HG02571 (cell line): ENCODE data around the gene RAPGEF3.

ENCODE experiments used
- ATAC-seq: cut with Tn5 transposase; IDR thresholded peaks from one replicate; pipeline ENCODE4 v1.9.1; 2021; ENCODE audit warnings: mild to moderate bottlenecking, moderate library complexity; ENCODE audit not compliant: unreplicated experiment

RAPGEF3 gene

GRCh38 chr12:47777151-47777550, 18.5 kb upstream of the RAPGEF3 start:
- ATAC-seq = no peak

DNA sequence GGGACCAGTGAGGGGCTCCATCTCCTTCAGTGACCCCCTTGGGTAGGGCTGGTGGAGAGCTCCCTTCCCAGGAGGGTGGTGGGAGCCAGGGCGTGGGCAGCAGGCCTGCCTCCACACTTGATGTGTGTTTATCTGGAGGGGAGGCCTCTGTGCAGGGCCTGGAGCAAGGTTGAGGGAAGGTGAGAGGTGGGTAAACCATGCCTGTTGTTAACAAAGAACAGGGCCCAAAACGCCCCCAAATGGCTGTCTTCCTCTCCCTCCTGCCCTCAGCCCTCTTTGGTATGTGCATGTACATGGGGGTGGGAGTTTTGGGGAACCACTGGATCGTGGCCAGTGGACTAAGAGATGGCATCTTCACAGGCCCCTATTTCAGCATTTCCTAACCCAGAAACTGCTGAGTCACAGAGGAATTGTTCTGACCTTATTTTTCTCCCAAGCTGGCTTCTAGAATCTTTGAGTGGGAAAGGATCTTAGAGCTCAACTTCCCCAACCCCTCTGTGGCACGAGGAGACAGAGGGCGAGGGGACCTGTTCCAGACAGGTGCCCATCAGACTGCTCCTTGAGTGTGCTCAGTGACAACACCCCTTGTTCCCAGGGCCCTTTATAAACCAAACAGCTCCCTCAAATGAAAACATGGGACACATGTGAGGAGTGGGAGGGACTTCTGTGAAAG, 17.9 kb upstream of the RAPGEF3 start:
- no peak for ATAC-seq

GRCh38 chr12:47775100-47775911, 16.6 kb upstream of the RAPGEF3 start:
- no peak for ATAC-seq

DNA sequence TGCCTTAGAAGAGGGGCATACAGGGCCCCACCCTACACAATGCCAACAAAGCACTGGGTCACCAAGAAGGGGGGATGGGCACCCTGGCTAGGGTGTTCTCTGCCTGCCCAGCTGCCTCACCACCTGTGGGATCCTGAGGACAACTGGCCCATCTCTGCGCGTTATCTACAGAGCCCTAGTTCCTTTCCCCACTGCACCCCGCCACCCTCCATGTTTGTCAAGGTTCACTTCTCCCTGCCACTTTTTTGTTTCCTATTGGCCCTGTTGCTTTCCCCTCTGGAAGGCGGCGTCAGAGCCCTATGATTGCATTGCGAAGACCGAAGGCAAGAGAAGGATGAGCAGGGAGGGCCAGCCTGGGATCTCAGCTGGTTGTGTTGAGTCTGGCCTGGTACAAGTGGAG, 16.0 kb upstream of the RAPGEF3 start:
- ATAC-seq = no peak

- ATAC-seq = no peak
Observed at GRCh38 chr12:47773858-47774580, 15.3 kb upstream of the RAPGEF3 start.

DNA sequence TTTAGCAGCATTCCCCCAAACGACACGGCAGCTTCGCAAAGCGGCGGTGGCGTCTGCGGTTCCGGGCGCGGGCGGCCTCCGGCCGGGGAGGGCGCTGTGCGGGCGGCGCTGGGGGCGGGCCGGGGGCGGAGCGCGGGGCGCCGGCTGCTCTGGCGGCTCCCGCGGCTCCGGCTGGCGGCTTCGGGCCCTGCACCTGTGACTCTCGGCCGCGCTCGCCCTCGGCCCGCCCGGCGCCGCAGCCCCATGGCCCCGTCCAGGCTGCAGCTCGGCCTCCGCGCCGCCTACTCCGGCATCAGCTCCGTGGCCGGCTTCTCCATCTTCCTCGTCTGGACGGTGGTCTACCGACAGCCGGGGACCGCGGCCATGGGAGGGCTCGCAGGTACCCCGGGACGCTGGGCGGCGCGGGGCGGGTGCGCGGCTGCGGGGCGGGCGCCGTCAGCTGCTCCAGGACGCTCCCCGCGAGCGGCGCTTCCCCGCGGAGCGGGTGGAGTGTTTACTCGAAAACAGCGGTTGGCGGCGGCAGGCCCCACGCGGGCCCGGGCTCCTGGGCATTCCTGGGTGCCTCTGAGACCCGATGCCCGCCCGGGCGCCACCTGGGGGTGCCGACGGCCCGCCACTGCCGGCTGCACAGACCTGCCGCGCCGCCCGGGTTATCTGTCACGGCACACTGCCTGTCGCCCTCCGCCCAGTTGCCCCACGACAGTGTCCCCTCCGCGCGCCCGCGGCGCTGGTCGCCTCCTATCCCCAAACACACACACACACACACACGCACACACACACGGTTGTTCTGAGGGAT, 14.6 kb upstream of the RAPGEF3 start, which contains the start of gene SLC48A1:
Gene SLC48A1, plus strand, starts transcription at position 177 of the 796 bp plus-strand sequence. Its CDS starts 67 bp downstream, at position 244.
- ATAC-seq = peak; percentile 77

DNA sequence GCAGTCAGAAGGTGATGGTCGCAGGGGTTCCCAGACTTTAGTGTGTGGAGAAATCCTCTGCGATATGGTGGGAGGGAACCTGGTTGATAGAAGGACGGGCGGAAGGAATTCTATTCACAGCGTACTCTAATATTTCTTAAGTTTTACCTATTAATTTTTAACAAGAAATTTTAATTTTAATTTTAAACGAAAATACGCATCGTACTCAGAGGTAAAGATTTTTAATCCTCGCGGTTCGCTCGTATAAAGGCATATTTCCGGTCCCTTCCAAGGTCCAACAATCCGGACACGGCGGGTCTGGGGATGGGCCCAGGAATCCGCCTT, 14.0 kb upstream of the RAPGEF3 start:
- no peak for ATAC-seq

DNA sequence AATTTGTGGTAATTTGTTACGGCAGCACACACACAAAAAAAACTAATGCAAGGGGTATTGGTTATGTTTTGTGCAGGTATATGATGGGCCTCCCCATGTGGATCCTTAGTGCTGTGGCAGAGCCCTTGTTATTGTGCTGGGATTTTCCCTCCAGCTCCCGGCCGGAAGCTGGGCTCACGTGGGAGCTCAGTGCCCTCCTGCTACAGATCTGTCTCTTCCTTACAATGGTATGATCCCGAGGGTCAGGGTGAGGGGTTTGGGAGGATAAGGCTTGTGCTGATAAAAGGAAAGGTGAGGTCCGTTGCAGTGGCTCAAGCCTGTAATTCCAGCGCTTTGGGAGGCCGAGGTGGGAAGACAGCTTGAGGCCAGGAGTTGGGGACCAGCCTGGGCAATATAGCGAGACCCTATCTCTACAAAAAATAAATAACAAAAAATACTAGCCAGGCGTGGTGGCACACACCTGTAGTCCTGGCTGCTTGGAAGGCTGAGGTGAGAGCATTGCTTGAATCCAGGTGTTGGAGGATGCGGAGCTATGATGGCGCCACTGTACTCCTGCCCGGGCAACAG, 13.5 kb upstream of the RAPGEF3 start:
- ATAC-seq = no peak

DNA sequence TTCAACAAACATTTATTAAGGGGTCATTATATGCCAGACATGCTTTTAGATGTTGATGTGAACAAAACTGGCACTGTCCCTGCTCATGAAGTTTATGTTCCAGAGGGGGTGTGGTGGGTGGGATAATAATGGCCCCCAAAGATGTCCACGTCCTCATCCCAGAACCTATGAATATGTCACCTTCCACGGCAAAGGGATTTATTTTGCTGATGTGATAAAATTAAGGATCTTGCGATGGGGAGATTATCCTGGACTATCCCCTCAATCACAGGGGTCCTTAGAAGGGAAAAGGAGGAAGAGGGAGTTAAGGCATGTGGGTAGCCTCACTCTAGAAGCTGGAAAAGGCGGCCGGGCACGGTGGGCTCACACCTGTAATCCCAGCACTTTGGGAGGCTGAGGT, 12.6 kb upstream of the RAPGEF3 start:
- no peak for ATAC-seq

GRCh38 chr12:47770086-47770726, 11.5 kb upstream of the RAPGEF3 start:
- no peak for ATAC-seq

DNA sequence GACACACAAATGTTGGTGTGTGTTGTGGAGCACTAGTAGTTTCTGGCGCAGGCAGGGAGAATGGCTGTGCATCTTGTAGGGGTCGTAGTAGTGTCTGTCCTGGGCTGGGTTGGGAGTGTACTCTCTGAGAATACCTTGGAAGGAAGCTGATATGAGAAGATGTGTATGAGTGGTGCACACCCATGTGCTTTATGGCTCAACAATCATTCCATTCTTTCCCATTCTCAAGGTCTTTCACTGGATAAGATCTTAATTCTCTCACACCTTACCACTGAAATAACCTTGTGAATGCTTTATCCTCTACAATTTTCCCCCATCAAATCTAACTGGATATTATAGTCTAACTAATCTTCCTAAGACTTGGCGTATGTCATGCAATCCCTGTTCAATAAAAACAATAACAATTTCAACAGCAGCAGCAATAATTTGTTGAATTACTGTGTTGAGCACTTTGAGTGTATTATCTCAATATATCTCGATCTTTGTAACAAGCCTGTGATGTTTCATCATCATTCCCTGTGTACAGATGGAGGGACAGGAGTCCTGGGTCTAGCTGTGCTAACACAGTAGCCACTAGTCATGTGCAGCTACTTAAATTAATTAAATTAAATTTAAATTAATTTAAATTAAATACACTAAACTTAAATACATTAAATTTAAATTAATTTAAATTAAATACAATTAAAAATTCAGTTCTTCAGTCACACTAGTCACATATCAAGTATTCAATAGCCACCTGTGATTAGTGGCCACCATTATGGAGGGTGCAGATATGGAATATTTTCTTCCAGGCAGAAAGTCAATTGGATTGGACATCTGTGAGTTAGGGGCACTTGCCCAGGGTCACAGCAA, 10.8 kb upstream of the RAPGEF3 start:
- ATAC-seq = no peak

- no peak for ATAC-seq
Observed at GRCh38 chr12:47768323-47768811, 9.7 kb upstream of the RAPGEF3 start.

- no peak for ATAC-seq
Observed at GRCh38 chr12:47767216-47767724, 8.6 kb upstream of the RAPGEF3 start.

GRCh38 chr12:47766502-47767215, 8.0 kb upstream of the RAPGEF3 start:
- no peak for ATAC-seq

DNA sequence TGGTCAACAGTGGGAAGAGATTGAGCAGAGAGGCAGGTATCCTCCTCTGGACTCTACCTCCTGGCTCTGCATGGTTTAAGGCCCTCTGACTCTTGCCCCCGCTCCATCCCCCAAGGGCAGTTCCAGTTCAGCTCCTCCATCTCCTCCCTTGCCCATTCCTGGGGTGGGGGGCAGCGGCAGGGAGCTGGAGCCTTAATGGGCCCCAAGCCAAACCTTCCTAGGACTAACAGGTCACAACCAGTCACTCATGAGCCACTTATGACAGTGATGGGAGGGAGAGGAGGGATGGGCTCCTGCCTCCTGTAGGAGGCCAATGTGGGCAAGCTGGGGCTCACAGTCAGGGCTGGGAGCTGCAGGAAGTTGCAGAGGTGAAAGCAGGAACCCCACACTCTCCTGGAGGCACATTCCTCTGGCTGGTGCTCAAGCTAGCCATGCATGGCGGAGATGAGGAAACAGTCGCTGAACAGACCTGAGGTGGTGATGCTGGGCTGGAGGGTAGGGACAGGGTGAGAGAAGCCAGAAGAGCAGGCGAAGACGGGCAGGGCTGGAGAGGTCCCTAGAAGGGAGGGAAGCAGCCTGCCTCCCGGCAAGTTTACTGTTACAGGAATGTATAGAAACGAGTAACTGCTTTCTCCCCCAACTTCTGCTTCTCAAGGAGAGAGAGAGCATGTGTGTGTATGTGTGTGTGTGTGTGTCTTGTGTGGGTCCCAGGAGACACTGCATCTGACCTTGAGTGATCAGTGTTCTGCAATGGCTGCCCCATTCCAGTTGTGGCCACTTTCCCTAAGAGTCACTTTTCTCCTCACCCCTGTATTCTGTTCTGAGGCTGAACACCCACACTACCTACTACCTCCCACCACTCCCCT, 5.0 kb upstream of the RAPGEF3 start:
- ATAC-seq = no peak

DNA sequence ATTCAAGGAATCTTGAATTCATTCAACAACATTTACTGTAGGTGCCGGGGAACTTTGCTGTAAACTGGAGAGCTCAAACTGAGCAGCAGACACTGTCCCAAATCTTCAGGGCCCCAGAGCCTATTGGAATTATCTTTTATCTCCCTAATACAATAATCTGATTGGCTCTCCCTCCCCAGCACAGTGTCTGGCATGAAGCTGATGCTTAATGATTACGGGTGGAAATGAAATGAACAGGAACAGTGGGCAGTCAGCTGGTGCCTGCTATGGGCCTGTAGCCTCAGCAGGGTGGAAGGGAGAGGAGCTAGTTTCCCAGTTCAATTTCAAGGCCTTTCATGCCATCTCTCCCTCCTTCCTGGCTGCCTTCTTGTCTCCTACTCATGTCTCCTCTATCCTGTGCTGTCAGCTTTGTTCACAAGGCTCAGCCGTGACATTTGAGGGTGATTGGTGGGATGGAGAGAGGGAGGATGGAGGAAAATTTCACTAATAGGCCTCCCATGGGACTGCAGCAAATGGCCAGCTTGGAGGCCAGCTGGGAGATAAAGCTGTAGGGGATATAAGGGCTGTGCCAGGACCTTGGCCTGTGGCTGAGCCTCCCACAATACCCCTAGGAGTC, 4.3 kb upstream of the RAPGEF3 start:
- no peak for ATAC-seq

DNA sequence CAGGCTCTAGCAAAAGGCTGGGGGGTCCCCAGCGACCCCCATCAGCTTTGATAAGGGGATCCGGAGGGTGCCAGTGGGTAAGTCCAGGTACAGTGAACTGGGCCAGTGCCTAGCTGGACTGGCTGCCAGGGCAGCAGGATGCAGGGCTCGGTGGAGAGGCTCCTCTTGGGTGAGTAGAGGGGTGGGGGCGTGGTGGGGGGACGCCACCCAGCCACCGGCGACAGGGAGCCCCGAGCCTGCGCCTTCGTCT, 171 bp downstream of the RAPGEF3 start:
- ATAC-seq = no peak
